ENCODE measurements around the gene UST.

DNA sequence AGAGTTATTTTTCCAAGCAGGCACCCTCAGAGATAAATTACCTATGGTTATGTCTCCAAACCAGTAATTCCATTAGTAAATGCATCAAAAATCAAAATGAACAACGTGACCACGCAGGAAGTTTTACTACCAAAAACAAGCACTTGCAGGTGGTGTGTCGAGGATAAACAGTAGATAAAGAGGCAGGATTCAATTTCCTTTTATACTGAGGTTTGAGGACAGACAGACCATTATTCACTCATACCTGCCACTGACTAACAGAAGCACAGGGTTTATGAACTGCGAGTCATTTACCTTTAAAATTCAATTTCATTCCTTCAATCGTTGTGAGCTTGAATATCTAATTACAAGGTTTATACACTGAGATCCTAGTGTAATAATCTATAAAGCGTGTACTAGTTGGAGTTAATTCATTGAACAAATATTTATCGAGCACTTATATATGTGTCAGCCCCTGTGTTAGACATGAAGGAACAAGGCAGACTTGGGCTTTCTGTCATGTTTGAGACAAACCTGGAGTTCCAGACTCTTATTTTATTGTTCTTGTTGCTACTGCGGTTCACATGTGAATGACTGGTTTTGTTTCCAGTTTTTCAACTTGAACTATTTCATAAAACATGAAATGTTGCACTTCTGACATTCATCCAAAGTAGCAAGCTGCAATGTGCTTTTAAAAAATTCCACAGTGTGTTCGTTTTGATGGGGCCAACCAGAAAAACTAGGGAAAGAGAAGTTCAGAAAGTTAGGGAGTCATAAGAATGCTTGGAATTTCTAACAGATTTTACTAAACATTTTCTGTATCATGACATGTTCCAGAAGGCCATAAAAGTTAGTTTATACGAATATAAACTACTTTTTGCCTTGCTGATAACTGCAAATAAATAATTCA, 205.6 kb downstream of the UST start:
- TF ChIP-seq, protein P1, sequence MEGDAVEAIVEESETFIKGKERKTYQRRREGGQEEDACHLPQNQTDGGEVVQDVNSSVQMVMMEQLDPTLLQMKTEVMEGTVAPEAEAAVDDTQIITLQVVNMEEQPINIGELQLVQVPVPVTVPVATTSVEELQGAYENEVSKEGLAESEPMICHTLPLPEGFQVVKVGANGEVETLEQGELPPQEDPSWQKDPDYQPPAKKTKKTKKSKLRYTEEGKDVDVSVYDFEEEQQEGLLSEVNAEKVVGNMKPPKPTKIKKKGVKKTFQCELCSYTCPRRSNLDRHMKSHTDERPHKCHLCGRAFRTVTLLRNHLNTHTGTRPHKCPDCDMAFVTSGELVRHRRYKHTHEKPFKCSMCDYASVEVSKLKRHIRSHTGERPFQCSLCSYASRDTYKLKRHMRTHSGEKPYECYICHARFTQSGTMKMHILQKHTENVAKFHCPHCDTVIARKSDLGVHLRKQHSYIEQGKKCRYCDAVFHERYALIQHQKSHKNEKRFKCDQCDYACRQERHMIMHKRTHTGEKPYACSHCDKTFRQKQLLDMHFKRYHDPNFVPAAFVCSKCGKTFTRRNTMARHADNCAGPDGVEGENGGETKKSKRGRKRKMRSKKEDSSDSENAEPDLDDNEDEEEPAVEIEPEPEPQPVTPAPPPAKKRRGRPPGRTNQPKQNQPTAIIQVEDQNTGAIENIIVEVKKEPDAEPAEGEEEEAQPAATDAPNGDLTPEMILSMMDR (IDR thresholded peaks at IDR 0.05), result no peak
- TF ChIP-seq POLR2A (IDR thresholded peaks at IDR 0.05), result no peak

All from esophagus squamous epithelium (tissue), 4 donors.